ENCODE data around the gene FAM83G.

DNA sequence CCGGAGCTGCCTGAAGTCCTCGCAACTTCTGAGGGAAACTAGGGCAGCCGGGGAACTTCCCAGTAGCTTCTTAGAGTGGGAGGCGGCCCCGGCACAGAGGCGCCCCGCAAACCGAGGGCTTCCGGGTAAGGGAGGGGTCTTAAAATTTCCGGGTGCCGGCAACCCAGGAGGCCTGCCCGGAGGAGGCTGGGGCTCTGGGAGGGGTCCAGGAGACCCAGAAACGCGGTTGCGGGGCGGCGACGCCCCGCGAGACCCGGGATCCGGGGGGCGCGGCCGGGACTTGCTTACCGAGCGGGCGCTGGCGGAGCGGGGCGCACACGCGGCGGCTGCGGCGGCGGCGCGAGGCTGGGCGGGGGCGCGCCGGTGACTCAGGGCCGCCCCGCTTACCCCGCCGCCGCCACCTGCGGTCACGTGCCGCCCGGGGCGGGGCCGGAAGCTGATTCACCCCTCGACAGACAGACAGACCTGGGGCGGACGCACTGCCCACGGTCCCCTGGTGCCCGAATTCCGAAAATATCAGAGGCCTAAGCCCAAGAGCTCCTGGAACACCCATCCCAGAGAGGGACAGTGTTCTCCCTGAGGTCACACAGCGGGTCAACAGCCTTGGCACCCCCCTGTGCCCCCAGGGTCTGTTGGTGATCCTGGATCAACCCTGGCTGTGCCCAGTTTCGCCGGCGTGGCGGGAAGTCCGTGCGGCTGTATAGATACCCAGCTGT, at the start of gene FAM83G:
- peak; percentile 95 for TF ChIP-seq POLR2A (IDR thresholded peaks at IDR 0.05)
- TF ChIP-seq, protein P1, sequence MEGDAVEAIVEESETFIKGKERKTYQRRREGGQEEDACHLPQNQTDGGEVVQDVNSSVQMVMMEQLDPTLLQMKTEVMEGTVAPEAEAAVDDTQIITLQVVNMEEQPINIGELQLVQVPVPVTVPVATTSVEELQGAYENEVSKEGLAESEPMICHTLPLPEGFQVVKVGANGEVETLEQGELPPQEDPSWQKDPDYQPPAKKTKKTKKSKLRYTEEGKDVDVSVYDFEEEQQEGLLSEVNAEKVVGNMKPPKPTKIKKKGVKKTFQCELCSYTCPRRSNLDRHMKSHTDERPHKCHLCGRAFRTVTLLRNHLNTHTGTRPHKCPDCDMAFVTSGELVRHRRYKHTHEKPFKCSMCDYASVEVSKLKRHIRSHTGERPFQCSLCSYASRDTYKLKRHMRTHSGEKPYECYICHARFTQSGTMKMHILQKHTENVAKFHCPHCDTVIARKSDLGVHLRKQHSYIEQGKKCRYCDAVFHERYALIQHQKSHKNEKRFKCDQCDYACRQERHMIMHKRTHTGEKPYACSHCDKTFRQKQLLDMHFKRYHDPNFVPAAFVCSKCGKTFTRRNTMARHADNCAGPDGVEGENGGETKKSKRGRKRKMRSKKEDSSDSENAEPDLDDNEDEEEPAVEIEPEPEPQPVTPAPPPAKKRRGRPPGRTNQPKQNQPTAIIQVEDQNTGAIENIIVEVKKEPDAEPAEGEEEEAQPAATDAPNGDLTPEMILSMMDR (IDR thresholded peaks at IDR 0.05) = no peak
